Keratinocyte (primary cell): ENCODE results near the gene DENND2C. TPM values are rescaled to one million over a fixed set of nuclear protein-coding genes. Genes with fewer than 3 reads are reported as not detected.
"Not testable (repeated sequence)": the region's sequence is repeated elsewhere in the genome, so short reads cannot be mapped to it uniquely, and the experiment has no call there.

ENCODE experiments used
- DNase-seq: peaks from one replicate; pipeline ENCODE4 v3.0.0-alpha.2; 2011; ENCODE audit warnings: low read depth, missing footprints, low spot score
- FAIRE-seq: peaks from 2 replicates; lab custom pipeline; 2011; peaks lifted over from hg19 to GRCh38; lab: Jason Lieb, UNC
- H2AFZ ChIP-seq: 2 replicates; pipeline ENCODE4 v1.6.0; 2012; ENCODE audit warnings: low read length, control low read depth, inconsistent platforms; ENCODE audit not compliant: control insufficient read depth
- H3K27ac ChIP-seq: 2 replicates; pipeline ENCODE4 v1.5.1; 2011; ENCODE audit warnings: low read length; ENCODE audit not compliant: control insufficient read depth, insufficient read depth
- H3K27me3 ChIP-seq: 3 replicates; pipeline ENCODE4 v1.6.0; 2011; ENCODE audit warnings: low read length; ENCODE audit not compliant: control insufficient read depth, insufficient read depth; ENCODE audit errors: extremely low read depth
- H3K36me3 ChIP-seq, 2 experiments: 2 replicates in 1 of 2; 3 replicates in 1 of 2; pipeline ENCODE4 v1.5.1; 2011; ENCODE audit warnings: low read length in 2 of 2, mild to moderate bottlenecking in 1 of 2; ENCODE audit not compliant: control insufficient read depth in 2 of 2, insufficient read depth in 2 of 2; ENCODE audit errors: extremely low read depth in 1 of 2
- H3K4me1 ChIP-seq: 3 replicates; pipeline ENCODE4 v1.5.1; 2011; ENCODE audit warnings: low read length; ENCODE audit not compliant: control insufficient read depth, insufficient read depth; ENCODE audit errors: extremely low read depth
- H3K4me2 ChIP-seq: 3 replicates; pipeline ENCODE4 v1.6.0; 2011; ENCODE audit warnings: low read depth, low read length; ENCODE audit not compliant: control insufficient read depth, insufficient read depth; ENCODE audit errors: extremely low read depth
- H3K4me3 ChIP-seq, 3 experiments: fragments of 200-600 bp in 1 of 3; sonication (generic) in 1 of 3; 2 replicates in 2 of 3; 3 replicates in 1 of 3; pipeline ENCODE4 v1.5.1; 2011 to 2016; ENCODE audit warnings: low read length in 3 of 3, mild to moderate bottlenecking in 3 of 3, control low read depth in 2 of 3, inconsistent platforms in 1 of 3, low read depth in 1 of 3, mixed read lengths in 1 of 3, mixed run types in 1 of 3, moderate library complexity in 1 of 3; ENCODE audit not compliant: control insufficient read depth in 2 of 3, insufficient read depth in 2 of 3; ENCODE audit errors: extremely low read depth in 1 of 3
- H3K79me2 ChIP-seq: 2 replicates; pipeline ENCODE4 v1.6.0; 2012; ENCODE audit warnings: low read length; ENCODE audit not compliant: control insufficient read depth, insufficient read depth
- H3K9ac ChIP-seq: 3 replicates; pipeline ENCODE4 v1.6.0; 2011; ENCODE audit warnings: low read length; ENCODE audit not compliant: control insufficient read depth, insufficient read depth; ENCODE audit errors: extremely low read depth
- H3K9me1 ChIP-seq: 3 replicates; pipeline ENCODE4 v1.6.0; 2011; ENCODE audit warnings: low read length; ENCODE audit not compliant: control insufficient read depth, insufficient read depth; ENCODE audit errors: extremely low read depth
- H3K9me3 ChIP-seq: 2 replicates; pipeline ENCODE4 v1.5.1; 2012; ENCODE audit warnings: low read depth, low read length; ENCODE audit not compliant: control insufficient read depth
- H4K20me1 ChIP-seq: 3 replicates; pipeline ENCODE4 v1.6.0; 2011; ENCODE audit warnings: low read length; ENCODE audit not compliant: control insufficient read depth, insufficient read depth; ENCODE audit errors: extremely low read depth
- EZH2 ChIP-seq: IDR thresholded peaks from one replicate; pipeline ENCODE4 v1.6.1; 2012; ENCODE audit warnings: inconsistent platforms, mild to moderate bottlenecking, low read length, moderate library complexity
- dilution Hi-C: fragments of 300-500 bp; cut with MboI; formaldehyde crosslinking; loops from one replicate; pipeline ENCODE4 v1.7.0; 2020; ENCODE audit warnings: low sequenced_read_pairs; ENCODE audit not compliant: extremely low pct_ligation_motif_present
- polyA plus RNA-seq, 5 experiments: library from polyadenylated mRNA; depleted of rRNA in 3 of 5; stranded (reverse) in 3 of 5; stranded (forward) in 1 of 5; unstranded in 1 of 5; fragments of >200 nt; gene quantifications; 1 replicate in 1 of 5; 2 replicates in 3 of 5; 3 replicates in 1 of 5; pipeline versions ENCODE4 v1.2.1 to v1.2.3, GENCODE V29; 2011 to 2012; ENCODE audit warnings: missing spikeins in 2 of 5, low read depth in 1 of 5, low replicate concordance in 1 of 5
- TF ChIP-seq, protein P1 (sequence below), 3 experiments: IDR thresholded peaks in 1 of 3; conservative IDR thresholded peaks in 1 of 3; optimal IDR thresholded peaks in 1 of 3; 2 replicates in 2 of 3; 3 replicates in 1 of 3; pipeline versions ENCODE3 to v1.5.1; 2011; ENCODE audit warnings: low read length in 3 of 3, mild to moderate bottlenecking in 3 of 3, moderate library complexity in 2 of 3, control low read depth in 1 of 3, inconsistent platforms in 1 of 3; ENCODE audit not compliant: insufficient read depth in 2 of 3; ENCODE audit errors: extremely low read depth in 1 of 3

DENND2C gene
- polyA plus RNA-seq, 1 donor (not counting 4 experiments of a cell fraction or from before 2014, with no cell fraction given), result 9.5 TPM

DNA sequence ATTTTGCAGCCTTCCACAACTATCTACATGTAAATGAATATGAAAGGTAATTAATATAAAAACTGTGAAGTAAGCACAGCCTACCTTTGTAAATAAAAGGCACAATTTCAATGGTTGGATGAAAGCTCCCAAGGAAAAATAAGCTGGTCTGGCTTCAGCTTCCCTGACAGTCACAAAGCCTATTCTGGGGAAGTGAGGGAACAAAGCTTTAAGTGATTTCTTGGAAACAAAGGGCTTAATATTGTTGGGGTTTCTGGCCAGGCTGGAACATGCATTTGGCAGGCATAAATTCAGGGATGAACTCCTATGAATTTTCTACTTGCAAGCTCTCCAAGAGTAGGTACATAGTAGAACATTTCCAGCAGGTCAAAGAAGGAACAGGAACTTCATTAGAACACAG is 105.7 kb downstream of the DENND2C start:
- FAIRE-seq (no peak), DNase-seq (no peak)
- no peaks in the 10 kb centered on the region for H3K4me1 ChIP-seq
- H3K9me1 ChIP-seq, result no peaks in the 10 kb centered on the region
- H3K4me2 ChIP-seq, result no peak overlapping the region
- TF ChIP-seq, protein P1, sequence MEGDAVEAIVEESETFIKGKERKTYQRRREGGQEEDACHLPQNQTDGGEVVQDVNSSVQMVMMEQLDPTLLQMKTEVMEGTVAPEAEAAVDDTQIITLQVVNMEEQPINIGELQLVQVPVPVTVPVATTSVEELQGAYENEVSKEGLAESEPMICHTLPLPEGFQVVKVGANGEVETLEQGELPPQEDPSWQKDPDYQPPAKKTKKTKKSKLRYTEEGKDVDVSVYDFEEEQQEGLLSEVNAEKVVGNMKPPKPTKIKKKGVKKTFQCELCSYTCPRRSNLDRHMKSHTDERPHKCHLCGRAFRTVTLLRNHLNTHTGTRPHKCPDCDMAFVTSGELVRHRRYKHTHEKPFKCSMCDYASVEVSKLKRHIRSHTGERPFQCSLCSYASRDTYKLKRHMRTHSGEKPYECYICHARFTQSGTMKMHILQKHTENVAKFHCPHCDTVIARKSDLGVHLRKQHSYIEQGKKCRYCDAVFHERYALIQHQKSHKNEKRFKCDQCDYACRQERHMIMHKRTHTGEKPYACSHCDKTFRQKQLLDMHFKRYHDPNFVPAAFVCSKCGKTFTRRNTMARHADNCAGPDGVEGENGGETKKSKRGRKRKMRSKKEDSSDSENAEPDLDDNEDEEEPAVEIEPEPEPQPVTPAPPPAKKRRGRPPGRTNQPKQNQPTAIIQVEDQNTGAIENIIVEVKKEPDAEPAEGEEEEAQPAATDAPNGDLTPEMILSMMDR (optimal IDR thresholded peaks at IDR 0.05 in 1 of 3, IDR thresholded peaks at IDR 0.05 in 1 of 3, conservative IDR thresholded peaks at IDR 0.05 in 1 of 3; ENCODE audit: extremely low read depth in 1 of 3, insufficient read depth in 2 of 3, low read length in 3 of 3), result no peak
- TF ChIP-seq EZH2, result no peak
- no peak overlapping the region for H3K4me3 ChIP-seq
- no peak overlapping the region for H2AFZ ChIP-seq
- no peak overlapping the region for H3K27ac ChIP-seq
- peaks cover 5 to 17% of the 10 kb centered on the region in 2 experiments for H3K36me3 ChIP-seq
- H4K20me1 ChIP-seq, result no peaks in the 10 kb centered on the region
- no peaks in the 10 kb centered on the region for H3K79me2 ChIP-seq
- dilution Hi-C loops, result no loop called here
- no peaks in the 10 kb centered on the region for H3K27me3 ChIP-seq
- H3K9me3 ChIP-seq, result no peaks in the 10 kb centered on the region
- H3K9ac ChIP-seq, result no peak overlapping the region

DNA sequence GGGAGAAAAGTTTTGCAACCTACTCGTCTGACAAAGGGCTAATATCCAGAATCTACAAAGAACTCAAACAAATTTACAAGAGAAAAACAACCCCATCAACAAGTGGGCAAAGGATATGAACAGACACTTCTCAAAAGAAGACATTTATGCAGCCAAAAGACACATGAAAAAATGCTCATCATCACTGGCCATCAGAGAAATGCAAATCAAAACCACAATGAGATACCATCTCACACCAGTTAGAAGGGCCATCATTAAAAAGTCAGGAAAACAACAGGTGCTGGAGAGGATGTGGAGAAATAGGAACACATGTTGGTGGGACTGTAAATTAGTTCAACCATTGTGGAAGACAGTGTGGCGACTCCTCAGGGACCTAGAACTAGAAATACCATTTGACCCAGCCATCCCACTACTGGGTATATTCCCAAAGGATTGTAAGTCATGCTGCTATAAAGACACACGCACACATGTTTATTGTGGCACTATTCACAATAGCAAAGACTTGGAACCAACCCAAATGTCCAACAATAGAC is 106.8 kb downstream of the DENND2C start:
- peaks cover 0 to 17% of the 10 kb centered on the region in 2 experiments for H3K36me3 ChIP-seq
- H3K4me2 ChIP-seq, H3K9me3 ChIP-seq, H3K4me1 ChIP-seq, H3K27ac ChIP-seq, FAIRE-seq, H2AFZ ChIP-seq, dilution Hi-C loops, H3K9me1 ChIP-seq, H3K27me3 ChIP-seq, H3K9ac ChIP-seq, H4K20me1 ChIP-seq, H3K4me3 ChIP-seq, DNase-seq, H3K79me2 ChIP-seq: not testable (repeated sequence)

DNA sequence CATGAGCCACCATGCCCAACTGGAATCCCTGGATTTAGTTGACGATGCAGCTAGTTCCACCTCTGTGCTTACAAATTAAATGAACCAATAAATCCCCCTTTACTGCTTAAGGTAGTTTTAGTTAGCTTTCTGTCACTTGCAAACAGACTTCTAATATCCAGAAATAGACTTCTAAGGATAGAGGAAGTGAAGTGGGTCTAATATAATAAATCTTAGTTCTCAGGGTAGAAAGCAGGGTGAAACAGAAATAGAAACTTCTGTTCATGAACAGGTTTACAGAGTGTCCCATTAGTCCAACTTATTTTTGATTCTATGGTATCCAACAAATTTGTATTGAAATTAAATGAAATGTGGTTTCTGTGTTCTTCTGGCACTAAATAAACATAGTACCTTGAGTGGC is 108.5 kb downstream of the DENND2C start:
- H2AFZ ChIP-seq, result no peak overlapping the region
- H4K20me1 ChIP-seq, result no peaks in the 10 kb centered on the region
- H3K9me3 ChIP-seq, result no peaks in the 10 kb centered on the region
- H3K4me3 ChIP-seq, result no peak overlapping the region
- H3K27me3 ChIP-seq, result no peaks in the 10 kb centered on the region
- no peak for DNase-seq
- peaks cover 0 to 12% of the 10 kb centered on the region in 2 experiments for H3K36me3 ChIP-seq
- no peak overlapping the region for H3K9ac ChIP-seq
- dilution Hi-C loops, result no loop called here
- H3K79me2 ChIP-seq, result no peaks in the 10 kb centered on the region
- H3K9me1 ChIP-seq, result no peaks in the 10 kb centered on the region
- H3K4me1 ChIP-seq, result no peaks in the 10 kb centered on the region
- no peak overlapping the region for H3K4me2 ChIP-seq
- no peak for FAIRE-seq
- H3K27ac ChIP-seq, result no peak overlapping the region
- TF ChIP-seq, protein P1 (optimal IDR thresholded peaks at IDR 0.05 in 1 of 3, IDR thresholded peaks at IDR 0.05 in 1 of 3, conservative IDR thresholded peaks at IDR 0.05 in 1 of 3; ENCODE audit: extremely low read depth in 1 of 3, insufficient read depth in 2 of 3, low read length in 3 of 3), result no peak
- no peak for TF ChIP-seq EZH2
